ENCODE results near the gene PSMA7.

PSMA7 gene

DNA sequence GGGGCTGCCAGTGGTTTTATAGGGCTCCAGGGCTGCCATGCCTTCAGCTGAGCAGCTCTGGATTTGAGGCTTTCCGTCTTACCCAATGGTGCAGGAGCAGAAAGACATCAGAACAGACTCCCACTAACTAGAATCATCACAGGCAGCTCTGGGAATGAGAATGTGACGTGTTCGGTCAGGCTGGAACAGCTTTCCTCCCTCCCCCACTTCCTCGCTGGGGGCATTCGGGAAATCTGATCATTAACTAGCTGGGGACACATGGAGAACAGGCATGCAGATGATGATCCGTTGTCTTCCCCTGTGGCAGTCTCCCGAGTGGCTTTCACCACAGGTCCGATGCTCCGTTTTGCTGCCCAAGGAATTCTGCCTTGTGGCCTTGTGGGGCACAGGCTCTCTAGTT, 34.1 kb upstream of the PSMA7 start:
- Histone ChIP-seq H3K9me3 (ENCODE audit: control insufficient read depth, insufficient read depth, low read length) (no peaks in the 10 kb centered on the region), H3K9ac (ENCODE audit: low read depth, low read length) (no peak overlapping the region), H3K36me3 (ENCODE audit: insufficient read depth, low read length) (peaks cover 11% of the 10 kb centered on the region; the same call in 1 of the 2 replicates), H3K4me1 (ENCODE audit: insufficient read depth, low read length) (peaks cover 6% of the 10 kb centered on the region)

DNA sequence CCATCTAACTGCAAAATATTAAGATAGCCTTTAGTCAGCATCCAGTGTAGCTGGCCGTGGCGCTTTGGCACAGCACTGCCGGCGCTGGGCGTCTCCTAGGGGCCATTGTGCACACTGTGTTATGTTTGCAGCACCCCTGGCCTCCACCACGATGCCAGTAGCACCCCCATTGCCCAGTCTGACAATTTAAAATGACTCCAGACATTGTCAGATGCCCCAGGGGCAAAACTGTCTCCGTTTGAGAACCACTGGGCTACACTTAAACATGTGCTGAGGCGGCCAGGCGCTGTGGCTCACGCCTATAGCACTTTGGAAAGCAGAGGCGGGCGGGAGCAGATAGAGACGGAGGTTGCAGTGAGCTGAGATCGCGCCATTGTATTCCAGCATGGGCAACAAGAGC, 33.7 kb upstream of the PSMA7 start:
- no peak overlapping the region for H3K9ac ChIP-seq (ENCODE audit: low read depth, low read length)
- peaks cover 11% of the 10 kb centered on the region; the same call in 1 of the 2 replicates for H3K36me3 ChIP-seq (ENCODE audit: insufficient read depth, low read length)
- peaks cover 4% of the 10 kb centered on the region for H3K4me1 ChIP-seq (ENCODE audit: insufficient read depth, low read length)
- no peaks in the 10 kb centered on the region for H3K9me3 ChIP-seq (ENCODE audit: control insufficient read depth, insufficient read depth, low read length)

DNA sequence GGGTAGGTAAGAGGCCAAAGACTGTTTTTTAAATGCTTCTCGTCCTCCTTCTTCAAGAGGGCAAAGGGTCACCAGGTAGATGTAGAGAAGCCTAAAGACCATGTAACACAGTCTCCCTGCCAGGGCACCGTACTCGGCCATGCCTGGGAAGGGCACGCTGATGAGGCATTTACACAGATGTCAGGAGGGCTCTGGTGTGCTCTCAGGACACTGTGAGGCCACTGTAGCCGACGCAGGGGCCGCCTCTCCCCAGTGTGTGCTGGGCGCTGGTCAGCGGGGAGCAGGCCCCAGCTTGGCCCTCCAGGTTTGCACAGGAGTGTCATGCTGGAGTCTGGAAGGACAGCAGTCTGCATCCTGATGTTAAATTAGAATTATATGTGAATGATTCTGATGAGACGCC, 32.5 kb upstream of the PSMA7 start:
- Histone ChIP-seq H3K36me3 (ENCODE audit: insufficient read depth, low read length) (peaks cover 11% of the 10 kb centered on the region; the same call in 1 of the 2 replicates), H3K9ac (ENCODE audit: low read depth, low read length) (no peak overlapping the region), H3K4me1 (ENCODE audit: insufficient read depth, low read length) (no peaks in the 10 kb centered on the region), H3K9me3 (ENCODE audit: control insufficient read depth, insufficient read depth, low read length) (no peaks in the 10 kb centered on the region)

DNA sequence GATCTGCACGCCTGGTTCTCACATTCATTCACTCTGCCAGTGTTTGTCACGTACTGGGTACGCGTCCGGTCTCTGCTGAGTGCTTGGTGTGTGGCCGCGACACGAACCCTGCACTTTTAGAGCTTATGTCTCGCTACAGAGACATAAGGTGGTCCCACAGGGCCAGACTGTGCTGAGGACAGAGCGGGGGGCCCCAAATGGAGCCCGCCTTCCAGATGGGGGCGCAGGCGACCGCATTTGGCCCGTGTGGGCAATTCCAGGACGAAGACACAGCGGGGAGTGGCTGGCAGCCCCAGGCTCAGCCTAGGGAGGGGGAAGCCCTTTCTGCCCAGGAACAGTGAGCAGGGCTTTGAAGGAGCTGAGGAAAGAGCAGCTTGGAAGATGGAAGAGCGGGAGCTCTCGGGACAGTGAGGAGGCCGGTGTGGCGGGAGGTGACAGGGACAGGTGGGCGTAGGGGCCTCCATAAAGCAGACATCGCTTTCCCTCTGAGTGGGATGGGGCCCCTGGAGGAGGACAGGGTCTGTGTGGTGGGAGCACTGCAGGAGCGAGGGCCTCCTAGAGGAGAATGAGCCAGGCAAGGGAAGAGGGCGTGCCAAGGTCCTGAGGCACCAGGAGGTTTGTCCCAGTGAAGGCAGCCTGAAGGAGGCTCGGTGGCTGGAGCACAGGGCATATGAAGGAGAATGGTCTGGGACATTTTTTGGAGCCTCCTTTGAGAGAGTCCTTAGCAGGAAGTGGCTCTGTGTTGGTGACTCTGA, 31.9 kb upstream of the PSMA7 start:
- H3K4me1 ChIP-seq (ENCODE audit: insufficient read depth, low read length) = no peaks in the 10 kb centered on the region
- H3K9ac ChIP-seq (ENCODE audit: low read depth, low read length) = no peak overlapping the region
- no peaks in the 10 kb centered on the region for H3K9me3 ChIP-seq (ENCODE audit: control insufficient read depth, insufficient read depth, low read length)
- peaks cover 11% of the 10 kb centered on the region; the same call in 1 of the 2 replicates for H3K36me3 ChIP-seq (ENCODE audit: insufficient read depth, low read length)

DNA sequence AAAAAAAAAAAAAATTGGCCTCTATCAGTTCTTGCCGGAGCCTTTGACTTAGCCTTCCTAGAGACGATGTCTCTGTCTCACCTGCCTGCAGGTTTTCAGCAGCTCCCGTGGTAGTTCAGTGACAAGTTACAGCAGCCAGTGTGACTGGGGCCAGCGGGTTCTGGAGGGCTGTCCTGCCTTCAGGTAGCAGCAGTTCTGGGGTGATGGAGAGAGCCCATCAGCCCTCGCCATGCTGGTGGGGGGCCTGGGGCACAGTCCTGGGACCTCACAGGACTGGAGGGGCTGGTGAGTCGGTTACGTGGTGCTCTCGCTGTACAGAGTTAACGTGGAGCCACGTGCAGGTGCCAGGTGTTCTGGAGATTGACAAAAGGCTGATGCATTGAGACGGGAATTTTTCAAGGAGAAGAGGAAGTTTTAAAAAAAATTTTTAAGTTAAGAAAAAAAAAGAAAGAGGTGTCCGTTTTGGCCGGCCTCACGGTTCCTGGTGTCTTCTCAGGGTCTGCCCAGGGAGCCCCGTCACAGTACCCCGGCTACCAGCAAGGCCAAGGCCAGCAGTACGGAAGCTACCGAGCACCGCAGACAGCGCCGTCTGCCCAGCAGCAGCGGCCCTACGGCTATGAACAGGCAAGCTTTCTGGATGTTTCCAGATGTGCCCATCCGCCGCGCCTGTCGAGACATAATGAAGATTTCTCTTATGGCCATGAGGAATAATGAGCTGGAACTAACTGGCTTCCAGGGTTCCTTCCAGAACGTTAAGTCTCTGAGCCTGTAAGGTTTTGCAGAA, 31.0 kb upstream of the PSMA7 start:
- Histone ChIP-seq H3K9me3 (ENCODE audit: control insufficient read depth, insufficient read depth, low read length) (no peaks in the 10 kb centered on the region), H3K4me1 (ENCODE audit: insufficient read depth, low read length) (no peaks in the 10 kb centered on the region), H3K36me3 (ENCODE audit: insufficient read depth, low read length) (peaks cover 11% of the 10 kb centered on the region; the same call in 1 of the 2 replicates), H3K9ac (ENCODE audit: low read depth, low read length) (no peak overlapping the region)

DNA sequence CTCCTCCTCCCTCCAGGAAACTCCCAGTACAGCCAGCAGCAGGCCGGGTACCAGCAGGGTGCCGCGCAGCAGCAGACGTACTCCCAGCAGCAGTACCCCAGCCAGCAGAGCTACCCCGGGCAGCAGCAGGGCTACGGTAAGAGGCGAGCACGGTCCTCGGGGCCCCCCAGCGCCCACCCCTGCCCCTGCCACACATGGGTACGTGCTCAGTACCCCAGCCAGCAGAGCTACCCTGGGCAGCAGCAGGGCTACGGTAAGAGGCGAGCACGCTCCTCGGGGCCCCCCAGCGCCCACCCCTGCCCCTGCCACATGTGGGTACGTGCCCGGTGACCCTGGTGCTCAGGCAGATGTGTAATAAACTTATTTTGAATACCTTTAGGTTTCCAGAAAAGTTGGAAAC, 29.5 kb upstream of the PSMA7 start:
- Histone ChIP-seq H3K36me3 (ENCODE audit: insufficient read depth, low read length) (peaks cover 6% of the 10 kb centered on the region; the same call in 1 of the 2 replicates), H3K4me1 (ENCODE audit: insufficient read depth, low read length) (no peaks in the 10 kb centered on the region), H3K9ac (ENCODE audit: low read depth, low read length) (no peak overlapping the region), H3K9me3 (ENCODE audit: control insufficient read depth, insufficient read depth, low read length) (no peaks in the 10 kb centered on the region)

DNA sequence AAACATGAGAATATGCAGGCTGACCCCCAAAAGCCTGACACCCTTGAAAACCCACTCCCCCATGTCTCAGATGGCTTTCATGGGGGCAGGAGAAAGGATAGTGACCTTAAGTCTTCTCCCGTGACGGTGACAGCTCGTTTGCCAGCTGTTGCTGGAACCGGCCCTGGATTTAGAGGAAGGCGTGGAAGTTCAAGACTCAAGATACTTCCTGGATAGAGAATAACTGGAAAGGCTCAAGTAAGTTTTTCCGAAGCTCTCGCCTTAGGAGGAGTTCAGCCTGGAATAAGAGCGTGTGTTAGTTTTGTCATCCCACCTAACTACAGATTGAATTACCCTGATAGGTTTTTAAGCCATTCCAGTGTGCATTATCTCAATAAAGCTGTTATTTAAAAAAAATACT, 28.1 kb upstream of the PSMA7 start:
- no peaks in the 10 kb centered on the region for H3K9me3 ChIP-seq (ENCODE audit: control insufficient read depth, insufficient read depth, low read length)
- no peaks in the 10 kb centered on the region for H3K4me1 ChIP-seq (ENCODE audit: insufficient read depth, low read length)
- H3K9ac ChIP-seq (ENCODE audit: low read depth, low read length) = no peak overlapping the region
- H3K36me3 ChIP-seq (ENCODE audit: insufficient read depth, low read length) = peaks cover 6% of the 10 kb centered on the region; the same call in 1 of the 2 replicates

DNA sequence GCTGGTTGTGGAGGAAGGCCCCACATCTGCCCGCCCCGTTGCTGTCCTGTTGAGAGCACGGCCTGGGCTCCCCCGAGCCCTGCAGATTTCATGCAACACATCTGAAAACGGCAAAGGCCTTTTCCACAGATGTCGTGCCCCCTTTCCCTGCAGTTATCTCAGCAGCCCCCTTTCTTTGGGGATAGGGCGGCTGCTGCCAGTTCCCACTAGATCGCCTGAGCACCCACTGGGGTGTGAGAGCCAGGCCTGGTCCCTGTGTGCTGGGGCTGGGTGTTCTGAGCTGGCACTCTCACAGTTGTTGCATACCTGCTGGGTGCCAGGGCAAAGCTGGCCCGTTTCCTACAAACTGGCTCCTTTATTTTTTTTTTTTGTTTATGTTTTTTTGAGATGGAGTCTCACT, 27.3 kb upstream of the PSMA7 start:
- Histone ChIP-seq H3K4me1 (ENCODE audit: insufficient read depth, low read length) (no peaks in the 10 kb centered on the region), H3K9ac (ENCODE audit: low read depth, low read length) (no peak overlapping the region), H3K9me3 (ENCODE audit: control insufficient read depth, insufficient read depth, low read length) (no peaks in the 10 kb centered on the region), H3K36me3 (ENCODE audit: insufficient read depth, low read length) (peaks cover 5% of the 10 kb centered on the region)

DNA sequence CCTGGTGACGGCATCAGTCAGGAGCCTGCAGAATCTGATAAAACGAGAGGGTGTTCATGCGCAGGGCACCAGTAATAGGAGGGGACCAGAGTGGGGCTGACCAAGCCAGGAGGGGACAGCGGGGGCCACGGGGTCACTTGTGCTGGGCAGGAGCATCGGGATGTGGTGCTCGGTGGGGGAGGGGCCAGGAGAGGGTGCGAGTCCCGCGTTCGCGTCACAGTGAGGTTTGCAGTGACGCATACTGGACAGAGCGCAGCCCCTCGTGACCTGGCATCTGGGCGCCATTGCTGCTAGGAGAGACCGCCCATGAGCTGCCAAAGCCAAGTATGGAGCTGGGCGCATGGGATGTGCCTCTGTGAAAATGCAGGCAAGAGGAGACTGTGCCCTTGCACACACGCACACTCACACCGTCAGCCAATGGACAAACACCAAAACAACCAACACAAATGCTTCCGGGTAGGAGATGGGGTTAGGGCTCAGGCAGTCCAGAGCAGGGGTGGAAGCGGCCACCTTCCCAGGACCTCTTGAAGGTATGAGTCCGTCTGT, 25.8 kb upstream of the PSMA7 start:
- no peaks in the 10 kb centered on the region for H3K9me3 ChIP-seq (ENCODE audit: control insufficient read depth, insufficient read depth, low read length)
- peaks cover 4% of the 10 kb centered on the region; the same call in 1 of the 2 replicates for H3K36me3 ChIP-seq (ENCODE audit: insufficient read depth, low read length)
- no peak overlapping the region for H3K9ac ChIP-seq (ENCODE audit: low read depth, low read length)
- no peaks in the 10 kb centered on the region for H3K4me1 ChIP-seq (ENCODE audit: insufficient read depth, low read length)

DNA sequence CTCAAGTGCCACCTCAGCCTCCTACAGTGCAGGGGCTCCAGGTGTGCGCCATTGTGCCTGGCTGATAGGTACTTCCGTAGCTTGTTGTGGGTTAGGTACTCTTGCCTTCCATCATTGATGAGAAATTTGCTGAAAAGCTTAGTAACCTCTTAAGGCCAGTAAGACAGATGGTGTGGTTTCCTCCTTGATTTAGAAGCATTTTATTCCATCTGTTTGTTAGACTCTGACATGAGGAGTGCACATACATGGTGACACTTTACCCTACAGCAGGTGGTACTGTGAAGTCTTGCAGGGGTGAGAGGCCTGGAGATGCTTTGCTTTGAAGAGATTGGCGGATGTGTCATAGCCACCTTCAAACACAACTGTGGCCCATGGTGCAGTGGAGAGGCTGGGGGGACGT, 24.9 kb upstream of the PSMA7 start:
- H3K9me3 ChIP-seq (ENCODE audit: control insufficient read depth, insufficient read depth, low read length) = no peaks in the 10 kb centered on the region
- peaks cover 4% of the 10 kb centered on the region; the same call in 1 of the 2 replicates for H3K36me3 ChIP-seq (ENCODE audit: insufficient read depth, low read length)
- no peak overlapping the region for H3K9ac ChIP-seq (ENCODE audit: low read depth, low read length)
- H3K4me1 ChIP-seq (ENCODE audit: insufficient read depth, low read length) = no peaks in the 10 kb centered on the region

DNA sequence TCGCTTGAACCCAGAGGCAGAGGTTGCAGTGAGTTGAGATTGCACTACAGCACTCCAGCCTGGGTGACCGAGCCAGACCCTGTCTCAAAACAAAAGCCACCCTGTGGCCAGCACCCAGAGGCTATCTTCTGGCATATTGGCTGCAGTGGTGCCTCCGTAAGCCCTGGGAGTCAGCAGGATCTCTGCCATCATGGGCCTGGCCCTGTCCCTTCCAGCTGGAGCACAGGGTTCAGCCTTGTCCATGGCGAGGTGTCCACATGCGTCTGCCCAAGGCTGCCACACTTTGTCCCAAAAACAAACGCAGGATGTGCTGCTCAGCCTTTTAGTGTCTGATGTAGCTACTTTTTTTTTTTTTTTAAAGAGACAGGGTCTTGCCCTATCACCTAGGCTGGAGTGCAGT, 24.3 kb upstream of the PSMA7 start:
- no peaks in the 10 kb centered on the region for H3K4me1 ChIP-seq (ENCODE audit: insufficient read depth, low read length)
- H3K9me3 ChIP-seq (ENCODE audit: control insufficient read depth, insufficient read depth, low read length) = no peaks in the 10 kb centered on the region
- H3K36me3 ChIP-seq (ENCODE audit: insufficient read depth, low read length) = peaks cover 4% of the 10 kb centered on the region; the same call in 1 of the 2 replicates
- H3K9ac ChIP-seq (ENCODE audit: low read depth, low read length) = no peak overlapping the region

DNA sequence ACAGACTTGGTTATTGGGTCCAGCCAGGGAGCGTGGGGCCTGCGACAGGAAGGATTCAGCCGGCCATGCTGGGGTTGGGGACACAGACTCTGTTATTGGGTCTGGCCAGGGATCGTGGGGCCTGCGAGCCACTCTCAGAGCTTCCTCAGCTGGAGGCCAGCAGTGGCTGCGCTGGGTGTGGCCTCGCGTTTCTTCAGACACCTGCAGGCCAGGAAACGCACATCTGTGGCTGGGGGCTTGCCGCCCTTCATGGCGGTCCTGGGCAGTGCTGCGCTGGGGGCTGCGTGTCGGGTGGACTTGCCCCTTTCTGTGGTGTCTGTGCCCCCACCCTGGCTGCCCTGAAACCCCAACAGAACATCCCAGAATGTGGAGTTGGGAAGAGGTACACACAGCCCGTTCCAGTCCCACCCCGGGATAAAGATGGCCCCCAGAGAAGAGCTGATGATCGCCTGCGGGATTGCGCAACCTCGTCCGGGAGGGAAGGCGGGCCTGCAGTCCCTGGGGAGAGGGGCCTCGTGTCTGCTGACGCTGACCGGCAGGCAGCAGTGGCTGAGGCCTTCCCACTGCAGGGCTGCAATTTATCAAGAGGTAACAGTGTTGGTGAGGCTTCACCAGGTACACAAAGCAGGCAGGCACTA, 22.7 kb upstream of the PSMA7 start:
- H3K9ac ChIP-seq (ENCODE audit: low read depth, low read length) = no peak overlapping the region
- no peaks in the 10 kb centered on the region for H3K9me3 ChIP-seq (ENCODE audit: control insufficient read depth, insufficient read depth, low read length)
- peaks cover 6% of the 10 kb centered on the region for H3K36me3 ChIP-seq (ENCODE audit: insufficient read depth, low read length)
- no peaks in the 10 kb centered on the region for H3K4me1 ChIP-seq (ENCODE audit: insufficient read depth, low read length)

DNA sequence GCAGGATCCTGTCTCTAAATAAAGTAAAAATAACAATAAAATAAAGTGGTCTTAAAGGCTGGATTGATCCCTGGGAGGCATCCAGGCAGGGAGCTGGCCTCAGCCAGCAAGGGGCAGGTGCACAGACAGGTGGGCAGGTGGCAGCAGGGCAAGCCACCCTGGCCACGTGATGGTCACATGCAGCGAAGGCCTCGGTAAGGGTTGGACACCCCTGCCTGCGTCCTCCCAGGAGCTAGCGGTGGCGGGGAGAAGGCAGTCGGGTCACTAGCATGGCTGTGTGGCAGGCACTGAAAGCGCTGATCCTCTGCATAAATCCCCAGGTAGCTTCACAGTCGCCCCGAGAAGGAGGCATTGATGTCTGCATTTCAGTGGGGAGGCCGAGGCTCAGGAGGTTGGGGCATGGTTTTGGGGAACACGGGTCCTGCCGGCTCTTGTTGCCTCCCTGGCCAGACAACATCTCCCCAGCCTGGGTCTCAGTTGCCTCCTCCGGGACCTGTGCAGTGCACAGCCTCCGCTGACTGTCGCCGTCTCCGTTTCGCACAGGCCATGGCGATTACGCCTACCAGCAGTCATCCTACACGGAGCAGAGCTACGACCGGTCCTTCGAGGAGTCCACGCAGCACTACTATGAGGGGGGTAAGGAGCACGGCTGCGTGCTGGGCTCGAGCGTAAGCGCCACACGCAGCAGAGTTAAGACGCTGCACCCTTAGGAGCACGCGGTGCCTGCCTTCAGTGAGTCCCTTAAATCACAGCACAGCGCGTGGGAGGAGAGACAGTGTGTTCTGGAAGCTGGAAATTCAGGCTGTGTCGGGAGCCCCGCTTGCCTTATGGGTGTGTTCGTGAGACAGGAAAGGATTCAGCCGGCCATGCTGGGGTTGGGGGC, 21.9 kb upstream of the PSMA7 start:
- no peaks in the 10 kb centered on the region for H3K9me3 ChIP-seq (ENCODE audit: control insufficient read depth, insufficient read depth, low read length)
- no peaks in the 10 kb centered on the region for H3K4me1 ChIP-seq (ENCODE audit: insufficient read depth, low read length)
- no peak overlapping the region for H3K9ac ChIP-seq (ENCODE audit: low read depth, low read length)
- H3K36me3 ChIP-seq (ENCODE audit: insufficient read depth, low read length) = peaks cover 6% of the 10 kb centered on the region

All from ES-I3 (cell line).